GM12875 (cell line): Measurements from ENCODE around the gene RAP1GAP.

ENCODE experiments used
- H3K4me3 ChIP-seq: one replicate; pipeline ENCODE4 v1.5.1; 2011; ENCODE audit warnings: low read depth, low read length, control low read depth
- TF ChIP-seq, protein P1 (sequence below): IDR thresholded peaks from 2 replicates; pipeline ENCODE4 v1.5.1; 2011; ENCODE audit warnings: low read depth, mild to moderate bottlenecking, control low read depth, inconsistent platforms, low read length, moderate library complexity, borderline replicate concordance; ENCODE audit not compliant: insufficient read depth

RAP1GAP gene

DNA sequence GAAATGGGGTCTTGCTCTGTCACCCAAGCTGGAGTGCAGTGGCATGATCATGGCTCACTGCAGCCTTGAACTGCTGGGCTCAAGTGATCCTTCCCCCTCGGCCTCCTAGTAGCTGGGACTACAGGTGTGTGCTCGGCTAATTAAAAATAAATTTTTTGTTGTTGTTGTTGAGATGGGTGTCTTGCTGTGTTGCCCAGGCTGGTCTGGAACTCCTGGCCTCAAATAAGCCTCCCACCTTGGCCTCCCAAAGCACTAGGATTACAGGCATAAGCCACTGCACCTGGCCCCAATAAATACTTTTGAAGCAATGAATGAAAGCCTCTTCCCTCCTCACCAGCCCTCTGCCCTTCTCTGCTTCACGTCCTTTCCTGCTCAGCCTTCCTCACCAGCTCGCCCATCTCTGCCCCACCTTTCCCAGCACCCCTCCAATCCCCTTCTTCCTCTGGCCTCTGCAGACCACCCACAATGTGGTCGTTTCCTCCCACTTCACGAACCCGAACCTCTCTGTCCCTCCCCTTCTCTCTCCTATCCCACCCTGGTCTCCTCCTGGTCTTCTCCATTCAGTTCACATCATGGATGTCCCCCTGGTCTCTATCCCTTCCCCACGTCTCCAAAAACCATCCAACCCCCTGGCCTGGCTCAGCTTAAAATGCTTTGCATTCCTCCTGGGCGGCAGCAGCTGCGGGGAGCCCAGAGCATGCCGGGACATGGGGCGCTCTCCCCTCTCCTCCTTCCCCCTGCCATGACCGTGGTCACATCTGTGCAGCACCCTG is 38.4 kb downstream of the RAP1GAP start:
- no peak overlapping the region for H3K4me3 ChIP-seq
- TF ChIP-seq, protein P1, sequence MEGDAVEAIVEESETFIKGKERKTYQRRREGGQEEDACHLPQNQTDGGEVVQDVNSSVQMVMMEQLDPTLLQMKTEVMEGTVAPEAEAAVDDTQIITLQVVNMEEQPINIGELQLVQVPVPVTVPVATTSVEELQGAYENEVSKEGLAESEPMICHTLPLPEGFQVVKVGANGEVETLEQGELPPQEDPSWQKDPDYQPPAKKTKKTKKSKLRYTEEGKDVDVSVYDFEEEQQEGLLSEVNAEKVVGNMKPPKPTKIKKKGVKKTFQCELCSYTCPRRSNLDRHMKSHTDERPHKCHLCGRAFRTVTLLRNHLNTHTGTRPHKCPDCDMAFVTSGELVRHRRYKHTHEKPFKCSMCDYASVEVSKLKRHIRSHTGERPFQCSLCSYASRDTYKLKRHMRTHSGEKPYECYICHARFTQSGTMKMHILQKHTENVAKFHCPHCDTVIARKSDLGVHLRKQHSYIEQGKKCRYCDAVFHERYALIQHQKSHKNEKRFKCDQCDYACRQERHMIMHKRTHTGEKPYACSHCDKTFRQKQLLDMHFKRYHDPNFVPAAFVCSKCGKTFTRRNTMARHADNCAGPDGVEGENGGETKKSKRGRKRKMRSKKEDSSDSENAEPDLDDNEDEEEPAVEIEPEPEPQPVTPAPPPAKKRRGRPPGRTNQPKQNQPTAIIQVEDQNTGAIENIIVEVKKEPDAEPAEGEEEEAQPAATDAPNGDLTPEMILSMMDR = no peak

DNA sequence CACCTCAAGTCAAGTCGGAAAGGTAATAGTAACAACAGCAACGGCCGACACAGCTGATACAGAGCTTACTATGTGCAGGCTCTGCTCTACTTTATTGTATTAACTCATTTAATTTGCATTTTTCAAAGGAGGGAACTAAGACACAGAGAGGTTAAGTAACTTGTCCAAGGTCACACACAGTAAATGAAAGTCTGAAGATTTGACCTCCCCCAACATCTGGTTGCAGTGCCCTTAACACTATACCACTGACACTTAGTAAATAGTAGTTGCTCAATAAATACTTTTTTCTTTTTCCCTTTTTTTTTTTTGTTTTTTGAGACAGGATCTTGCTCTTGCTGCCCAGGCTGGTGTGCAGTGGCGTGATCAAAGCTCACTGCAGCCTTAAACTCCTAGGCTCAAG is 39.2 kb downstream of the RAP1GAP start:
- H3K4me3 ChIP-seq = no peak overlapping the region
- TF ChIP-seq, protein P1 = no peak

DNA sequence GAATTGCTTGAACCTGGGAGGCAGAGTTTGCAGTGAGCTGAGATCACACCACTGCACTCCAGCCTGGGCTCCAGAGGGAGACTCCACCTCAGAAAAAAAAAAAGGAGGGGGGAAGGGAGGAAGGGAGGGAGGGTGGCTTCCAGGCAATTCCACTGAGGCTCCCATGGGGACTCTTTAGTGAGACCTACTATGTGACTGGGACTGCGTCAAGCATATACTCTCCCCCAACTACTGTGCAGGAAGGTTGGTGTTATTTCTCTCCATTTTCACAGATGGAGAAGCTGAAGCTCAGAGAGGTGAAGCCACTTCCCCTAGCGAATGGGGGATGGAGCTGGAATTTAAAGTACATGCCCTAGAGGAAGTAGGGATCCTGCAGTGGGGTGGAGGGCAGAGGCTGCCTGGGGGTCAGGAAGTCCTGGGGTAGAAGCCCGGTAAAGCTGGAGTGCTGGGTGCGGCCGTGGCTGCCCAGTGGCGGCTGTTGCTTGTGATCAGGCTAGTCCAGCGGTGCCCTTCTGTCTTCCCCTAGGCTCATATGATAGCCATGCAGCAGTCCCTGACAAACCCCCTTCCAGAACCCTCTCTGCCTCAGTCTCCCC is 40.3 kb downstream of the RAP1GAP start:
- TF ChIP-seq, protein P1 = no peak
- H3K4me3 ChIP-seq = no peak overlapping the region

DNA sequence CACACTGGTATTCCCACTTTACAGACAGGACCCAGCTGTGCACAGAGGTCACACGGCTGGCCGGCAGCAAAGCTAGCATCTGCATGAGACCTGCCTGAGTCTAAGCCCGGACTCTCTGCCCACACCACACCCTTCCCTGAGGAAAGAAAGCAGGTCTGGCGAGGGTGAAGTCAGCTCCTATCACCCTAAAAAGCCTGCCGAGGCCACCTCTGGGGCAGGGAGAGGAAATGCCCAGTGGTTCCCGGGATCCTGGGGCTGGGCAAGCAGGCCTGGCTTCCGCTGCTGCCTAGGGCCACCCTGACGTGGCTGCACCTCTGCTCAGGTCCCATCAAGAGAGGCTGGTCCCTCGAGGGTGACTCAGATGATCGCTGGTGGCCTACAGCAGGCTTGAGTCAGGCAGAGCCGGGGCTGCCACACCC is 42.2 kb downstream of the RAP1GAP start:
- TF ChIP-seq, protein P1 = no peak
- no peak overlapping the region for H3K4me3 ChIP-seq

DNA sequence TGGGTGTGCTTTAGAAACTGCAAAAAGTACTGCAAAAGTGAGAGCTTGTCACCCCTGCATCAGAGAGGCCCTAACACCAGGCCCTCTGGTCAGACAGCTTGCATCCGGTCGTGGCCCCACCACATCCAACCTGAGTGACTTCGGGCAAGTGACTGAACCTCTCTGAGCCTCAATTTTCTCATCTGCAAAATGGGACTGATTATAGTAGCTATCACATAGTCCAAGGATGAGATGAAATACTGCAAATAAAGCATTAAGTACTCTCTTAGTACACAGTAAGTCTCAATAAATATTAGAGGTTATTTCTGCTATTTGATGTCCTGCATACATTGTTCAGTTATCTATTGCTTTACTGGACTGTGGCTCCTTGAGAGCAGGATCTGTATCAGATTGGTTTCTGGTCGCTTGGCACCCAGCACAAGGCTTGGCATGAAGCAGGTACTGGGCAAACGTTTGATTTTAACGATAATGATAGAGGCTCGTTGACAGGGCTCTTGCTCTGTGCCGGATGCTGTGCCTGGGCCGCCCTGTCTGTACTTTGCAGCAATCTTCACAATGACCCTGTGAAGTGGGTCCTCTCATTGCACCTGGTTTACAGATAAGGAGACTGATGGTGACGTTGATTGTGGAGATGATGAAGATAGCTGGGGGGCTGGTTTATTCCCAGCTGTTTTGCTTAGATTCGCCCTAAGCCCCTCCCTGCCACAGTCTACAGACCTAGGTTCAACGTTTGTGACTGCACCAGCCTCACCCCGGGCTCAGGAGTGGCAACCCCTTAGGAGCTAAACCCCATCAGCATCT is 43.6 kb downstream of the RAP1GAP start:
- H3K4me3 ChIP-seq = no peak overlapping the region
- TF ChIP-seq, protein P1 = no peak

DNA sequence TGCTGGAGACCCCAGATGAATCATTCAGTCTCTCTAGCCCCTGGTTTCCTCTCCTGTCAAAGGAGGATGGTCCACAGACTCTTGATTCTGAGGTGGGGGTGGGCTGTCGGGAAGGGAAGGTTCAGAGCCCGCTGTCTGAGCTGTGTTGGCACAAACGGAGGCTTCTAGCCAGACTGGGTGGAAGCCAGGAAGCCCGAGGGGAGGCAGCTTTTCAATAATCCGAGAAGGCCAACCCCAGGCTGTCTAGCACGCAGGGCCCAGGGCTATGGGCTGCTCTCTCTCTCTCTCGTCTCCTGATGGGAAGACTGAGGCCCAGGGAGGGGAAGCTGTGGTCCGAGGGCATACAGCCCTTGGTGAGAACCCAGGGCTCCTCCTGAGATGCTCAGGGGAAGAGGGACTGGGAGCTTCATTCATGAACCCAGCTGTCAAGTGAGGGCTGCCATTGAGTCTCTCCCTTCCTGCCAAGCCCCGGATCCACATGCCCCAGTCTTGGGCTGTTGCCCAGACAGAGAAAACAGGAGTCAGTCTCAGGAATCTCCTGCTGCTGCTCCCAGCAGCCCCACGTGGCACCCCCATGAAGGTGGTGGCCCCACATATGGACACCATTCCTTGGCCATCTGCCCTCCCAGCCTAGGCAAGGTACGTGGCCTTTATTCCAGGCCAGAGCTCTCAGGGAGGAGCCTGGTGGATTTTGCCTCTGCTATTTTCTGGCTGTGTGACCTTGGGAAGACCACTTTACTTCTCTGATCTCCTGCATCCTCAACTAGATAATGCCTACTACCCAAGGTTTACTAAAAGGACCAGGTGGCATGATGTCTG is 44.4 kb downstream of the RAP1GAP start:
- TF ChIP-seq, protein P1 = no peak
- H3K4me3 ChIP-seq = no peak overlapping the region
